Medulla oblongata (tissue), 1 donor: ENCODE results near the gene SETBP1.

Experiments
- DNase-seq: peaks from one replicate; pipeline ENCODE4 v3.0.0-alpha.2; 2015; ENCODE audit errors: extremely low spot score

Gene SETBP1

DNA sequence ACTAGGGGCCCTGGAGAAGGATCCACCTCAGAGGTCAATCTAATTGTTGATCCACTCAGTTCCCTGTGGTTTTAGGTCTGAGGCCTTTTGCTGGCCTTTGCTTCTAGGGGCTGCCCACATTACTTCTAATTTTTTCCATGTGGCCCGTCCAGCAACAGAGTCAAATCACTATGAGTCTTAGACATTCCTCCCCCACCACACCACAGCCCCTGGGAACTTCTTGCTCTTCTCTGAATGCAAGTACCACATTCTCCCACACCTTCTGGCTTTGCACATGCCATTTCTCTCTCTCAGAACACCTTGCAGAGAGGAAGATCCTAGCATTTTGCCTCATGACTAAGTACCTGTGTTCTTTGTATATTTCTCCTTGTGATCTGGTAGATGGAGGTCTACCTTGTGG is 286.9 kb downstream of the SETBP1 start:
- DNase-seq = no peak

DNA sequence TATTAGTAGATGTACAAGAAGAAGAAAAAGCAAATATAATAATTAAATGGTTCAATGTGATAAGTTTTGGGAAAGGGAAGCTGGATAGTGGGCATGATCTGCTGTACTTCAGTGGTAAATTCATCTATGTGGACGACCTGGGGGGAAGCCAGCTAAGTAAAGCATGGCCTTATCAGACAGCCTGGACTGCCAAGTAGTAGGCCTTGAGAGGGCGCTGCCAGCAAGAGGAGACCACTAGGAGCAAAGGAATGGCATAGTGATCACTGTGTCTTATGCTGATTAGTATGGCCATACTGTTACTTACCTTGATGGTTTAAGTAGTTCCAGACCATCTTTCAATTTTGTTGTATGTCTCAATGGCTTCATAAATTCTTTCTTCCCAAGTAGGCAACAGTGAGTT is 287.6 kb downstream of the SETBP1 start:
- no peak for DNase-seq

DNA sequence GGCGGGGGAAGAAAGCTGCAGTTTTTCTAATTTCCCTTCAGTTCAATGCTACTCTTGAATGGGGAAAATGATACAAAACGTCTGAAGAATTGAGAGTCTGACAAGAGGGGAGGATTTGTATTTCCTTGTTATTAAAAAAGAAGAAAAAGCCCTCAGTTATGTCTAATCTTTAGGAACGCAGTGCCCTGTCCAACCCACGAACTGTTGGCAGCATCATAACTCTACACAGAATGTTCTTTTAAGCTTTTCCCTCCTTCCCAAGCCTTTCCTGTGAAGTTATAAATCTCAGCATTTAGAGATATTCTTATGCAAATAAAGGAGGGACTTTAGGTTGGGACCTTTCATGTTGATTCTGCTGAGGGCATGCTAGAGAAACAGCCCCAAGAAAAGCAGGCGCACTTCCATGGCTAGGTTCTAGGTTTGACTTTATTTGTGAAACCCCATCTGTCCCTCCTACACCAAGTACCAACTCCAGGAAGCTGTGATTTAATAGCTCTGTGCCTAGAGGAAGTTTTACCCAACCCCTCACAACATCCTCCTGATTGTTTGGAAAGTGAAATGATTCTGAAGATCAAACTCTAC is 288.6 kb downstream of the SETBP1 start:
- DNase-seq = no peak

DNA sequence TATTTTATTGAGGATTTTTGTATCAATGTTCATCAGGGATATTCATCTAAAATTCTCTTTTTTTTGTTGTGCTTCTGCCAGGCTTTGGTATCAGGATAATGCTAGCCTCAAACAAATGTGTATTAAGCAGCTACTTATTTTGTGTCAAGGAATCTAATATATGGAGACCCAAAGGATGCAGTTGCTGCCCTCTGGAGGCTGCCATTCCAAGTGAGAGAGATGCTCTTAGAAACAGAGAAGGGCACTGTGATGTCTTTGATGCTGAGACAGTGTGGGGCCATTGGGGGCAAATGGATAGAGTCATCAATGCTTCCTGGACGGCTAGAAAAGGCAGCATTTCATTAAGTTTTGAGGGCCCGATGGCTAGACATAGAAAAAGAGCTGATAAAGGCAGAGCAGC is 292.6 kb downstream of the SETBP1 start:
- DNase-seq = no peak

DNA sequence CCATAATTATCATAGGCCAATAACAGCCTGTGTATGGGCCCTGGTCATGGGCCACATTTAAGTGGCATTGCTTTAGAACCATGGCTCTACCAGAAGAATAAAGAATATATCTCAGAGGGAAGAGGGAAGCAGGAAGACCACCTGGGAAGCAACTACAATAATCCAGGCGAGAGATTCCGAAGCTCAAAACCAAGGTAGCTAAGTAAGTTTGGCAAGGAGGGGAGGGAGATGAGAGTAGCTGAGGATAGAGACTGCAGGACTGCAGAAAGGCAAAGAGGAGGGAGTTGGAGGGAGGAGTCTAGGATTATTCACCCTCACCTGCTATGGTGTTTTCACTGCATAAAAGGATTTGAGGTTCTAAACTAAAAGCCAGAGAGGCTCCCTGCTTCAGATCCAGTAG is 293.5 kb downstream of the SETBP1 start:
- no peak for DNase-seq

DNA sequence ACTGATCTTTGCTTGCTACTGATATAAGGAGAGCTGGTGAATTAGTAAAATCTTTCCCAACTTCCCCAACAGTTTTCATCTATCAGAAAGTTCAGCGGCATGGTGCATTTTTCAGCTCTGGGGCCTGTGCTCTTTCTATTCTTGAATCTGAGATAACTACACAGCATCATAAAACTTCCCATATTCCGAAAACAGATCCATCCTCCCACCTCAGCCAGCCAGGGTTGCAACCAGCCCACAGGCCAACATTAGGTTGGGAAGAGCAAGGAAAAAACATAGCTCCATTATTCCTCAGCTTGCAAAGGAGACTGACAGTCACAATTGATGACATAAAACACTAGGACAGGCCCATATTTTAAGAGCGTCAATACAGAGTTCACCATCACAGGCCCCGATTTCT is 297.2 kb downstream of the SETBP1 start:
- no peak for DNase-seq

DNA sequence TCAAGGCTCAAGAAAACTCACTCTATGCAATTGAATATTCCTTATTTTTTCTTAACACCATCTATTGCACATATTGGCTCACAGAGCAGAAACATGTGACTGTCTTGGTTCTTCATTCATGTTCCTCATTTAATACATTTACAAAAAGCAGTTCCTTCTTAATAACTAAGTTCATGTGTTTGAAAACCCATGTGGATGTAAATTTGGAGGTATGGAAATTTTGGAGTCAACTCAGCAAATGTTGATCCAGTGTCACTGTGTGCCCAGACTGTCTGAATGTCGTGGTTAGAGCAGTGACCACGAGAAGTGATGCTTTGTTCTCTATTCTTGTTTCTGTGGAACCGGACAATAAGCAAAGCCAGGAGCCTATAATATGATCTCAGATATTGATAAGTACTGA is 299.1 kb downstream of the SETBP1 start:
- peak; percentile 35 for DNase-seq

DNA sequence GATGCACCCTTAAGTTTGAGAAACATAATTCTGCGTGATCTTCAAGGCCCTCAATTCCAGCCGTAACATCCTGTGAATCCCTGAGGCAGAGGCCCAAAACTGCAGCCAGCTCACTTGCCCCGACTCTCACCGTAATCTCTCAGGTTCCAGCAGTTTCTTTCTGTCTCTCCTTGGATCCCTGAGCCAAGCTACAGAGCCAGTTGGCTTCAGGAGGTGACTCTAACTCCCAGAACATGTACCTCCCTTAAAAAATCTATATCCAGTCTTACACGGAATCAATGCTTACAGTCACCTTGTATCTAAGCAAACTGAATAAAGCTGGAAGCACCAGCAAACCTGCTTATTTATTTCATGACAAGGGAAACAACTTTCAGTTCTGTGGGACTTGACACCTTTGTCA is 300.4 kb downstream of the SETBP1 start:
- no peak for DNase-seq

DNA sequence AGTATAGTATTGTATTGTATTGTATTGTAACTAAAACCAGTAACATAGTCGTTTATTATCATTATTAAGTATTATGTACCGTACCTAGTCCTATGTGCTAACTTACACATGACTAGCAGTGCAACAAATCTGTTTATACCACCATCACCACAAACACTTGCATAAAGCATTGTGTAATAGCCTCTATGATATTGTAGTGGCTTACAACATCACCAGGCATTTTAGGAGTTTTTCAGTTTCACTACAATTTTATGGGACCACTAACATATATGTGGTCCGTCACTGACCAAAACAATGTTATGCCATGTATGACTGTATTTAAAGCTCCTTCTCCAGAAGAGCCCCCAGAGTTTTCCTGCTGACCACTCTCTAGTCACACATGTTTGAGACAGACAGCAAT is 306.2 kb downstream of the SETBP1 start:
- no peak for DNase-seq

DNA sequence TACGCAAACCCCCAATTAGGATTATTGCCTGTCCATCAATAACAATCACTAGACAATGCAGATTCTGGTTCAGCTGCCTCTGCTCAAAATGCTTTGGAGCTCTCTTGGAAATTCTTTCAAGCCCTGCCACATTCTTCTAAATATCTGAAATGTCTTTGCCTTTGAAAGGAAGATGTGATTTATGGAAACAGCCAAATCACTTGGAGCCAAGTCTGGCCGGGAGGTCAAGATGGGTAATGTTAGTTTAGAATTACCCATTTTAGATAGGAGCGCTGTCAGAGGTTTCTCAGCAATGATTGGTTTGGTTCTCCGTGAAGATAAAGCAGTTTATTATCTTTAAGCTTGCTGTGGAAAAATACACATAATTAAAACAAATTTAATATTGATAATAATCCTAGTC is 306.7 kb downstream of the SETBP1 start:
- no peak for DNase-seq

DNA sequence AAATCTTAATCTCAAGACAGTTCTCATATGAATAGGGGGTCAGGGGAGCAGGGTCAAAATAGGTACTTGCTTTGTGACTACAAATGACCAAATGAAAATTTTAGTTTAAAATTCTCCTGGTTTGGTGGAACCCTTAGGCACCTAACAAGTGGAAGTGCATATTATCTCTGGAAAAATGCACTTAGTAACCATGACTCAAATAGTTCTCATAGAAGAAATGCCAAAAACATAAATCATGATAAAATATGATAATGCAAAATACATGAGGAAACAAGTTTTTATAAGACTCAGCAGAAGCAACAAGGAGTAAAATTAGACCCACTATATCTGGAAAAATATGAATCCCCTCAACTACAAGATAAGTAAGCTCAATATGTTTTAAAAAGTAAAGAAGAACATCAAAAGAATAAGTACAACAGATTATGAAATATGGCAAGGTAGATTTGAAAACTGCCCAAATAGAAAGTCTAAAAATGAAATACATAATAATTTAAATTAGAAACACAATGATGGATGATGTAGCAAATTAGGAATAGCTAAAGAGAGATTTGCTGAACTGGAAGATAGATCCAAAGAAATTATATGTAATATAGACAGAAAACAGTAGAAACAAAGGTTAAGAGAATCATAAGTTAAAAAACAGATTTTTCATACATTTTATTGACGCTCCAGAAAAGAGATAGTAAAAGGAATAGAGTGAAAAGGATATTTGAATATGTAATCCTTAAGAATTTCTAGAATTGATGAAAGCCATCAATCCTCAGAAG is 308.3 kb downstream of the SETBP1 start:
- DNase-seq = no peak

DNA sequence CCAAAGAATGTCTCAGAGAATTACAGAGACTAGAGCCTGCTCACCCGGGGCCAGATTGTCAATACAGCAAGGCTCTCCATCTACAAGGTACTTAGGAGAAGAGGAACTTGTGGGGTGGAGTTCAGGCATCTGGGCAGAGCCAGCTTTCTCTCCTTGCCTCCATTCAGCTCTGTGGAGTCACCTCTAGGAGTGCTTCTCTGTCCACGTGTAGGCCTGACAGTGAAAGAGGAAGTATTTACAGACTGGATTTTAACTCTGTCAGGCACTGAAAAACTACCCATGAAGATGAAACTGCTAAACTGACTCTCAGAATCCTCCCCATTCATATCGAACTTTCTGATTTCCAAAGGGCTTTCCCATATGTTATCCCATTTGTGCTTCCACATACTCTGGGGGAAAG is 315.6 kb downstream of the SETBP1 start:
- peak; percentile 22 for DNase-seq

DNA sequence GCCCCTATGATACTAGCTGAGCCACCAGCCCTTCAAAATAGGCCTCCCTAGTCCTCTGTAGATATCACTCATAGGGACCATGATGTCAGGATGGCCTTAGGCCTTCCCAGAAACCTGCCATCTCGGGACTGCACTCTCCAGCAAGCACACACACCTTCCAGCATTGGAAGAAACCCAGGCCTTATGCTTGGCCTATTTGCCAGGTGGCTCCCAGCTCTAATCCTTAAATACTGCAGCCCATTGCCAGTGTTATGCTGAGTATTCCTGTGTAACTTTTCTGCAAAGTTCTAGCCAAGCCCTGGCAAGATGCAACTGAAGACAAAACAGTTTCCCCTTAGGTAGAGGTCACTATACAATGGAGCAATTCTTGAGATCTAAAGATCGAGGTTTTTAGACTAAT is 316.5 kb downstream of the SETBP1 start:
- no peak for DNase-seq

DNA sequence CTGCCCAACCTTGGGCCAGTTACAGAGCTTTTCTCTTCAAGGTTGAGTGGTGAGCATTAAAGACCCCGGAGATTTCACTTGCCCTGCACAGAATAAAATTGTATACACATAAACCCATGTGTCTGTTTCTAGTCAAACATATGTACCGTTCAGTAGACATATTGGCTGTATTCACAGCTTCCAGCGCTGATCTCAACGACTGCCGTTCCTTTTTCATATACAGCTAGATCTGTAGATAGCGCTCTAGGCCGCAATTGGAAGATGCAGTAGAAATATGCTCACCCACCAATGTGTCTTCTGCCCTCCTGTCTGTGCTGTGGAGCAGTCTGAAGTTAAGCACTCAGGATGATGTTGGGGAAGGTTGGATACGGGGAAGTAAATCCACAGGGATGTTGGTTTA is 317.7 kb downstream of the SETBP1 start:
- no peak for DNase-seq

DNA sequence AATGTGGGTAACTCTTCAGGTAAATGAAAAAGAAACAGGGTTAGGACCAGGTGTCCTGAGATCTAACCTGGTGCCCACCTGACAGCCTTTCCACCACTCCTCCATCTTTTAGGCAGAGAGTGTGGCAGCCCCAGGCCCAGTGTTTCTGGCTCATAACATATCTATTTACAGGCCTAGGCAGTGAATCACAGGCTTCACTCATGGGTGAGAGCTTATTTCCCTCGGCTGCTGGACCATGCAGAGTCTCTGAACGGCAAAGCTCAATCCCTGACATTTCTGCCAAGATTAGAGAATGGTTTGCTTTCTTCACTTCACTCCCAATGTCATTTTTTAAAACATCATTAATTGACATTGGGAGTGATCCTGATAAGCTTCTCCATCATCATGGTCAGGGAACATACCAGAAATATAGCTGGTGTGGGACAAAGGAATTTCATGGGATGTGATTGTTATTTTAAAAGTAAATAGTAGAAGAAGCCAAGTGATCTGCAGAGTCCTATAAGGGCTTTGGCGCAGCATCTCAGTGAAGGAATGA is 323.9 kb downstream of the SETBP1 start:
- no peak for DNase-seq

DNA sequence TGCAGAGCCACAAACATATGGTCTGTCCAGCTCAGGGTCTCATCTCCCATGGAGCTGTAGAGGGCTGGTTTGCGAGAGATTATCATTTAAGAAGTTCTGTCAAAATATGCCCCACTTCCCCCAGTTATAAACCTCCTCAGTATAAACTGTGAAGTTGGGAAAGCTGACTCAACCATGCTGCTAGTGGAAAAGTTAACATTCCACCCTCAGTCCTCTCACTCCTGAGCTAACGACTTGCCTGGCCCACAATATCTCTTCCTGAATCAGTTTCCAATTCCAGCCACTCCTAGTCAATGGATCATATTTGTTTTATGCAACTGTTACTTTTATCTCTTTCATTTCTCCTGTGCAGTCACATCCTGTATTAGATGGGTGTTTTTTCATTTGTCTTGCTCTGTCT is 326.2 kb downstream of the SETBP1 start:
- no peak for DNase-seq

DNA sequence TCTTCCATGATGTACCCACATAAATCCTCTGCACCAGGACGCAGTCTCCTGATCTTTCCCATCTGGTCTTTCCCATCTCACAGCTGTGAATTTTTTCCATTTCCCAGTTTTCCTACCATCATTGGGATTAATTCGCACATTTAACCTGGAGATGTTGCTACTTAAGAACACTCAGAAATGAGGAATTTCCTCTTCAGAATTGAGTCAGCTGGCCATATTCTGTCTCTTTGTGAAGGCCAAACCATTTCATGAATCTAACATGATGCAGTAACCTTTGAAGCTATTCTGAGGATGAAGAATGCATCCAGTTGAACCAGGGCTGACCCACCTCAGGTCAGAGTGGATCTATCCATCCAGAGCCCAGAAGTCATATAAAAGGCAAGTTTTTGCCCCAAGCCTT is 326.8 kb downstream of the SETBP1 start:
- no peak for DNase-seq

DNA sequence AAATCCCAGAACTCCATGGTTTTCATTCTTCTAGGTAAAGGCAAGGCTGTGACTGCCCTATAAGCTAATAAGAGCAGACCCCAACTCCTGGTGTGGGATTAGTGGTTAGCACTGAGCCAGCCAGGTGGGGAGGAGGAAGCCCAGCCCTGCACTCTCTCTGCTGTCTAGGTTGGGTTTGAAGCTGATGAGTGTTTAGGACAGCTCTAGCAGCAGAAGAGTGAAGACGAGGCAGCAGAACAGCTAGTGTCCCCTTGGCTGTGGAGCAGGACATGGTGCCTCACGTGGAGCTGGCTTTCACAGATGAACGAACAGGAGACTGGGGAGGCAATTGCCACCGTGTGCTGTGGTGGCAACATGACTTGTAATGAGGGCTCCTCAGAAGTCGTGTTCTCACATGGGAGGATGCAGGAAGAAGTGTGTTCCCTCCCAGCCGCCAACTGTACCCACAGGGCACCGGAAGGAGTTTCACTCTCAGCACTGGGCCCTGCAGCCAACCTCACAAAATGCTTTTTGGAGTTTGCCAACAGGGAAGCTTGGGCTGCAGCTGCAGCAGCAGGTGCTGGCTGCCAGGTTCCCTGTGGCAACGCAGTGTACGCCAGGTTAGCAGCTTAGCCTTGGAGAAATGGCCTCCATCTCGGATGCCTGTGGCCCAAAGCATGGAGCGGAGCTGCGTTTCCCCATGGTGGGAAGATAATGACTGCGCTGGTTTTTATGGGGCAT is 328.2 kb downstream of the SETBP1 start:
- no peak for DNase-seq

DNA sequence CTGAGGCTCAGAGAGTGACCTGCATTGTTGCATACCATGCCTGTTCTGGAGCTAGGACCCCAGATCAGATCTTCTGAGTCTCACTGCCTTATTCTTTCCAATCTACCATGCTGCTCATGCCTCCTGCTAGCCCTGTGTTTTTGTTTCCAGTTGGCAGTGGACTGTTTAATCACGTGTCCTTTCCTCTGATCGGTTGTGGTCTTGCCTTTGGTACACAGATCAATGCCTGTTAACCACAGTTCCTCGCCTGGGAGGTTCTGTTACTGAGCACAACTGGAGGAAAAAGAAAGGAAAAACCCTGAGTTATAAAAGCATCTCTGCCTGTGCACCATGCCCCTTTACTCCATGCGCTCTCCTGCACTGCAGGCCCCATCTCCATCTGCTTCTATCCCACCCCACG is 329.1 kb downstream of the SETBP1 start:
- no peak for DNase-seq

DNA sequence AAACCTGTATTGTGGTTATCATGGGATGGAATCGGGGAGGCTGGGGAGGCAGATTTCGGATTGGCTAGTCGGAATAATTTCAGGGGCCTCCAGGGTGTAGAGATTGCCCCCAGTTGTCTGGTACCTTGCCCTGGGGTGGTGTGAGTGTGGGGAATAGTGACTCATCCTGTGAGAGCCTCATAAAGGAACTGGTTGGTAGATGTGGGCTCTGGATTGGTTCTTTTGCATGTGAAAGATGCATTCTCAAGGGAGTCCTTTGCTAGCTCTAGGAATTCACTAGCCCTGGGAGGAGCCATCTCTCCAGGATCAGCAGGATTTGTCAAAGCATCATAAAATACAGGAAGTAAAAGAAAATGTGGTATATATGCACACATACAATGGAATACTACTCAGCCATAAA is 331.6 kb downstream of the SETBP1 start:
- no peak for DNase-seq

DNA sequence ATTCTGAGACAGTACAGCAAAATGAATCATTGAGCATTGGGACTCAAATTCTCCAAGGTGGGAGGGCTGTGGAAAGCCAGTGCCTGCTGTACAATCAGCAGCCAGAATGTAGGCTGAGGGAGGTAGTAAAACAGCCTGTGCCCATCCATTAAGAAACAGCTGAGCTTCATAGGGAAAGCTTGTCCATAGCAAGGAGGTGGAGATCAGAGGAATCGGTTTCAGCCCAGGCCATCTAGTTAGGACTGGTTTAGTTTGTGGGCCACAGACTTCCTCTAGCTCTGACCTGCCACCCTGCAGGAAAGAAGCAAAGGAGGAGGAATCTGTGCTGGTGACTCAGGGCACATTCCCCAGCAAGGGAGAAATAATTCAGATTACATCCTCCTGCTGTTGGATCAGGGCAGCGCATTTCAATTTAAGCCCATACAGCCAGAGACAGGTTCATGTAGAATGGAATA is 333.4 kb downstream of the SETBP1 start:
- DNase-seq = no peak

DNA sequence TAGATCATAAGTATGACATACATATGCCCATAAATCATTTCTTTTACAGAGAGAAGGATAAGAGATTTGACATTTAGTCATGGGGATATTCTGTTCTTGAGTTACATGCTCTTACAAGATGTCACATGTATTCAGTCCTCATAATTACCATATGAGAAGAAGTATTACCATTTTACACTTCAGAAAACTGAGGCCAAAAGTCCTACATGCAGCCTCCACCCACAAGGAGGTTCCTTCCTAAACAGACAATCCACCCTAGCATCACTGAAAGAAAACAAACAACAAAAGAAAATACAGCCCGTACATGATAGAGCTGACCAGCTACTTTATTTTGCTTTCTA is 335.1 kb downstream of the SETBP1 start:
- DNase-seq = no peak

DNA sequence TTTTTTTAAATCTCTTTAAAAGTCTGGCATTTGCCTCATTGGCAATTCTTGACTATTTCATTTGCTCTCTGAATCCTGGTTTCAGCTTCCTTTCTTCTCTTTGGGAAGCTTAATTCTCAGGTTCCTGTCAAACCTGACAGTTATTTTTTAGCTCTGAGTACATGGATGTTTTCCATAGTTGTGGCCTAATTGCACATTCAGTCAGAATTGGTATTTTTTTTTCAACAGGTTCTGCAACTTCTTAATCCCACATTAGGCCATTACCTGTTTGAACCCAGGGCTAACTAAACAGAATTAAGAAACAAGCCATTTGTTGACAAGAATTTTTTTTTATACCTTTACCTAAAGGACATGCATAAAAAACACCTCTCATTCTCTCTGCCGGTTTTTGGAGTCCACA is 338.8 kb downstream of the SETBP1 start:
- DNase-seq = no peak
